ENCODE measurements around the gene MAD1L1.

MAD1L1 gene

GRCh38 chr7:1902231-1902855 lies 330.4 kb downstream of the MAD1L1 start:
- H3K4me3 ChIP-seq (ENCODE audit: control insufficient read depth, low read depth, low read length): no peak overlapping the region
- no peak for TF ChIP-seq CTCF (conservative IDR thresholded peaks at IDR 0.05; ENCODE audit: control insufficient read depth, insufficient read depth, low read depth, low read length)
- no peak for DNase-seq (ENCODE audit: low read depth)

GRCh38 chr7:1901431-1902210 lies 331.1 kb downstream of the MAD1L1 start:
- H3K4me3 ChIP-seq (ENCODE audit: control insufficient read depth, low read depth, low read length): no peak overlapping the region

GRCh38 chr7:1900847-1901246 lies 331.9 kb downstream of the MAD1L1 start:
- DNase-seq (ENCODE audit: low read depth): no peak
- no peak overlapping the region for H3K4me3 ChIP-seq (ENCODE audit: control insufficient read depth, low read depth, low read length)
- TF ChIP-seq CTCF (conservative IDR thresholded peaks at IDR 0.05; ENCODE audit: control insufficient read depth, insufficient read depth, low read depth, low read length): no peak

More at GRCh38 chr7:1901431-1902210, 331.1 kb downstream of the MAD1L1 start:
- no peak for TF ChIP-seq CTCF (conservative IDR thresholded peaks at IDR 0.05; ENCODE audit: control insufficient read depth, insufficient read depth, low read depth, low read length)
- DNase-seq (ENCODE audit: low read depth): no peak

GRCh38 chr7:1899951-1900762 lies 332.6 kb downstream of the MAD1L1 start:
- no peak for DNase-seq (ENCODE audit: low read depth)
- TF ChIP-seq CTCF (conservative IDR thresholded peaks at IDR 0.05; ENCODE audit: control insufficient read depth, insufficient read depth, low read depth, low read length): no peak
- no peak overlapping the region for H3K4me3 ChIP-seq (ENCODE audit: control insufficient read depth, low read depth, low read length)

GRCh38 chr7:1899196-1899595 lies 333.5 kb downstream of the MAD1L1 start:
- peak; percentile 93 for DNase-seq (ENCODE audit: low read depth)
- H3K4me3 ChIP-seq (ENCODE audit: control insufficient read depth, low read depth, low read length): no peak overlapping the region
- no peak for TF ChIP-seq CTCF (conservative IDR thresholded peaks at IDR 0.05; ENCODE audit: control insufficient read depth, insufficient read depth, low read depth, low read length)

- H3K4me3 ChIP-seq (ENCODE audit: control insufficient read depth, low read depth, low read length): no peak overlapping the region
- TF ChIP-seq CTCF (conservative IDR thresholded peaks at IDR 0.05; ENCODE audit: control insufficient read depth, insufficient read depth, low read depth, low read length): no peak
- no peak for DNase-seq (ENCODE audit: low read depth)
Measured at GRCh38 chr7:1898628-1899185, 334.0 kb downstream of the MAD1L1 start.

Data from fibroblast of mammary gland (primary cell).